ENCODE data around the gene ZNF529. TPM values are rescaled to one million over a fixed set of nuclear protein-coding genes. Genes with fewer than 3 reads are reported as not detected.
A peak's percentile ranks its signal among the peaks of the same experiment; 100 is the strongest.

Gene ZNF529
- total RNA-seq, 6 experiments from 2014 or later, result 5.5 to 8.7 (median 7.5) TPM

DNA sequence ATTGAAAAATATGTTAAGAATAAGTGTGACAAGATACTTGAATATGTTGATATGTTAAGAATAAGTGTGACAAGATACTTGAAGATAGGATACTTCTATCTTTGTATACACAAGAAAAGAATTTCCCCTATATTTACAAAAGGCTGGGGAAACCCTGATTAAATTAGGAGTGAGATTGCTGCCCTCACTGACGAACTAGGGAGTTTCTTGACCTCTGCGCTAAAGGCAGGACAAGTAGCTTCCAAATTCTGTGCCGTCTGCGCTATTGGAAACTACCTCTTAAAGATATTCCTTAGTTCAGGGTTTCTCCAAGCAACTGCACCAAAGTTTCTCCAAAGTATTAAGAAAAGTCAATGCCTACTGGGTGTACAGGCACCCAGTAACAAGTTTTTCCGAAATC, 45.8 kb downstream of the ZNF529 start:
- peak overlapping the region; percentile 97 for H3K4me3 Mint-ChIP-seq
- H3K27me3 Mint-ChIP-seq (ENCODE audit: insufficient read depth), result peaks cover 2% of the 10 kb centered on the region; the same call in 1 of the 2 replicates
- H3K9me3 Mint-ChIP-seq, result peaks cover 44% of the 10 kb centered on the region
- no peak for TF ChIP-seq CTCF (IDR thresholded peaks at IDR 0.05)
- DNase-seq, result no peak
- H3K36me3 Mint-ChIP-seq (ENCODE audit: low read depth), result peaks cover 42% of the 10 kb centered on the region
- H3K4me1 Mint-ChIP-seq (ENCODE audit: low read depth), result peaks cover 18% of the 10 kb centered on the region
- H3K27ac Mint-ChIP-seq, result peak overlapping the region; percentile 93

DNA sequence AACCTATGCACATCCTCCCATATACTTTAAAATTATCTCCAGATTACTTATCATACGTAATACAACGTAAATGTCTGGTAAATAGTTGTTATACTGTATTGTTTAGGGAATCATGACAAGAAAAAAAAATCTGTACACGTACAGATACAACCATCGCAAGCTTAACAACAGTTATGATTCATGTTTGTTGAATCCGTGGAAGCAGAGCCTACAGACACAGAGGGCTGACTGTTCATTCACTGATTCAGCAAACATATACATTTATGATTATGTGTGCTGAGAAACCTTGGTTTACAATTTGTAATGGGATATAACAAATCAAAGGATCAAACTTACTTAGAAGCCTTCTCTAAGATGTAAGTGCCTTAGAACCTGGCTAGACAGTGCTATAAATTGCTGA, 46.5 kb downstream of the ZNF529 start:
- Mint-ChIP-seq H3K27me3 (ENCODE audit: insufficient read depth) (peaks cover 2% of the 10 kb centered on the region; the same call in 1 of the 2 replicates), H3K36me3 (ENCODE audit: low read depth) (peaks cover 43% of the 10 kb centered on the region), H3K9me3 (peaks cover 50% of the 10 kb centered on the region), H3K27ac (no peak overlapping the region), H3K4me3 (peak overlapping the region; percentile 97), H3K4me1 (ENCODE audit: low read depth) (peaks cover 18% of the 10 kb centered on the region)
- DNase-seq, result no peak
- TF ChIP-seq CTCF (IDR thresholded peaks at IDR 0.05), result no peak

DNA sequence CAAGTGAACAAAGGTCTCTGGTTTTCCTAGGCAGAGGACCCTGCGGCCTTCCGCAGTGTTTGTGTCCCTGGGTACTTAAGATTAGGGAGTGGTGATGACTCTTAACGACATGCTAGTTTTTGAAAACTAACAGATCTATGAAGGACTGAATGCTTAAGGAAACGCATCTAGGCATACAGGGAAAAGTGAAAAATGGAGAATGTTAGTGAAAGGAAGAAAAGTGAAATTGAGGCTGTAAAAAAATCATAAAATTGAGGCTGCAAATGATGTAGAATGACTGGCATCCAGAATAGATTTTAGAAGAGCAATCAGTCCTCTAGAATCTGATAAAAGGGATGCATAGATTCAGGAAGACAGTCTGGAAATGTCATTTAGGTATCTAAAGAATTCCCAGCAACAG, 48.5 kb downstream of the ZNF529 start:
- peaks cover 60% of the 10 kb centered on the region for H3K9me3 Mint-ChIP-seq
- H3K27ac Mint-ChIP-seq, result no peak overlapping the region
- H3K4me1 Mint-ChIP-seq (ENCODE audit: low read depth), result peaks cover 18% of the 10 kb centered on the region
- H3K36me3 Mint-ChIP-seq (ENCODE audit: low read depth), result peaks cover 51% of the 10 kb centered on the region
- no peak overlapping the region for H3K4me3 Mint-ChIP-seq
- no peak for TF ChIP-seq CTCF (IDR thresholded peaks at IDR 0.05)
- H3K27me3 Mint-ChIP-seq (ENCODE audit: insufficient read depth), result peaks cover 2% of the 10 kb centered on the region; the same call in 1 of the 2 replicates
- DNase-seq, result no peak

DNA sequence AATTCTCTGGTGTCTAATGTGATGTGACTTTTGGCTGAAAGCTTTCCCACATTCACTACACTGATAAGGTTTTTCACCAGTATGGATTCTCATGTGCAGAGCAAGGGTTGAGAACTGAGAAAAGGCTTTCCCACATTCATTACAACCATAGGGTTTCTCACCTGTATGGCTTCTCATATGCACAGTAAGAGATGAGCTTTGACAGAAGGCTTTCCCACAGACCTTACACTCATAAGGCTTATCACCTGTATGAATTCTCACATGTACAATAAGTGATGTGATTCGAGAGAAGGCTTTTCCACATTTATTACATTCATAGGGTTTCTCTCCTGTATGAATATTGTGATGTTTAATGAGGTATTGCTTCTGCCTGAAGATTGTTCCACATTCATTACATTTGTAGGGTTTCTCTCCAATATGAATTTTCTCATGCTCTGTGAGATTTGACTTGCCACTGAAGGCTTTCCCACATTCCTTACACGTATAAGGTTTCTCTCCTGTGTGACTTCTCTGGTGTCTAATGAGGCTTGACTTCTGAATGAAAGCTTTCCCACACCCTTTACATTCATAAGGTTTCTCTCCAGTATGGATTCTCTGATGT, 59.0 kb downstream of the ZNF529 start:
- Mint-ChIP-seq H3K27me3 (ENCODE audit: insufficient read depth) (no peaks in the 10 kb centered on the region), H3K4me3 (no peak overlapping the region), H3K4me1 (ENCODE audit: low read depth) (no peaks in the 10 kb centered on the region), H3K27ac (no peak overlapping the region), H3K9me3 (peaks cover 93% of the 10 kb centered on the region), H3K36me3 (ENCODE audit: low read depth) (peaks cover 91% of the 10 kb centered on the region)
- TF ChIP-seq CTCF (IDR thresholded peaks at IDR 0.05), result no peak
- DNase-seq, result no peak

GRCh38 chr19:36508325-36508724, 64.8 kb downstream of the ZNF529 start:
- Mint-ChIP-seq H3K4me1 (ENCODE audit: low read depth) (no peaks in the 10 kb centered on the region), H3K4me3 (no peak overlapping the region), H3K27me3 (ENCODE audit: insufficient read depth) (no peaks in the 10 kb centered on the region; the same call in 1 of the 2 replicates), H3K27ac (no peak overlapping the region), H3K36me3 (ENCODE audit: low read depth) (peaks cover 44% of the 10 kb centered on the region), H3K9me3 (peaks cover 94% of the 10 kb centered on the region)
- TF ChIP-seq CTCF (IDR thresholded peaks at IDR 0.05), result no peak
- DNase-seq, result no peak
